GM21737 (cell line): Measurements from ENCODE around the gene AFAP1L2.

Experiments used
- ATAC-seq: cut with Tn5 transposase; IDR thresholded peaks from one replicate; pipeline ENCODE4 v1.9.1; 2021; ENCODE audit warnings: mild to moderate bottlenecking, moderate library complexity; ENCODE audit not compliant: unreplicated experiment

The AFAP1L2 gene, protein sequence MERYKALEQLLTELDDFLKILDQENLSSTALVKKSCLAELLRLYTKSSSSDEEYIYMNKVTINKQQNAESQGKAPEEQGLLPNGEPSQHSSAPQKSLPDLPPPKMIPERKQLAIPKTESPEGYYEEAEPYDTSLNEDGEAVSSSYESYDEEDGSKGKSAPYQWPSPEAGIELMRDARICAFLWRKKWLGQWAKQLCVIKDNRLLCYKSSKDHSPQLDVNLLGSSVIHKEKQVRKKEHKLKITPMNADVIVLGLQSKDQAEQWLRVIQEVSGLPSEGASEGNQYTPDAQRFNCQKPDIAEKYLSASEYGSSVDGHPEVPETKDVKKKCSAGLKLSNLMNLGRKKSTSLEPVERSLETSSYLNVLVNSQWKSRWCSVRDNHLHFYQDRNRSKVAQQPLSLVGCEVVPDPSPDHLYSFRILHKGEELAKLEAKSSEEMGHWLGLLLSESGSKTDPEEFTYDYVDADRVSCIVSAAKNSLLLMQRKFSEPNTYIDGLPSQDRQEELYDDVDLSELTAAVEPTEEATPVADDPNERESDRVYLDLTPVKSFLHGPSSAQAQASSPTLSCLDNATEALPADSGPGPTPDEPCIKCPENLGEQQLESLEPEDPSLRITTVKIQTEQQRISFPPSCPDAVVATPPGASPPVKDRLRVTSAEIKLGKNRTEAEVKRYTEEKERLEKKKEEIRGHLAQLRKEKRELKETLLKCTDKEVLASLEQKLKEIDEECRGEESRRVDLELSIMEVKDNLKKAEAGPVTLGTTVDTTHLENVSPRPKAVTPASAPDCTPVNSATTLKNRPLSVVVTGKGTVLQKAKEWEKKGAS

DNA sequence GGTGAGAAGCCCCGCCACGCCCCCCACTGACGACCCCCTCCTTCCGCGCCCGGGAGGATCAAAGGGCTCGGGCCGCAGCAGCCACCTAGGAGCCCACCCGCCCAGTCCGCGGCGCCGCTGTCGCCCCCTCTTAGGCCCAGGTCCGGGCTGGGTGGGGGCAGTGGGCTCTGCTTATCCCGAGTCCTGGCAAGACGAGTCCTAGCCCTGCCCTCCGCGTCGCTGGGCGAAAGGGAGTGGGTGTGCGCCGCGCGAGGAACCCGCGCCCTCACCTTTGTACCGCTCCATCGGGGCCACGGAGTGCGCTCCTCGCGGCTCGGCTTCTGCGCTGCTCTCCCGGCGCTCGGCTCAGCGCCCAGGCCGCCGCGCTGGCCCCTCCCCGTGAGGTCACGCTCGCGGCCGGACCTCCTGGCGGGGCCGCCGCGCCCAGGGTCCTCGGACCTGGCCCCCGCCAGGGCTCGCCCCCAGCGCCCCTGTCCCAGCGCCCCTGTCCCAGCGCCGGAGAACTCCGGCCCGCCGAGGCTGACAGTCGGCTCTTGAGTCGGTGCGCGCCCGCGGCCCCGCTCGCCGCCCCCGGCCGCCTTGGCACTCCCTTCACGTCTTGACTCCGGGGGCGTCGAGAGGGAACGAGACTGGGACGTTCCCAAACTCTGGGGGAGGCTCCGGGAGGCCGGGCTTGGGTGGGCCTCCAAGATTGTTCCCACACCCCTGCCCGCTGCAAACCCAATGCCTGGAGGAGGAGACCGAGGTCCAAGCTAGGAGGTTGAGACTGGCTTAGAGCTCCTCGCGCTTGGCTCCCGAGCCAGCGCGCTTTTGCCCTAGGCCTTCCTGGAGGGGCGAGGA is at the start of gene AFAP1L2:
Gene AFAP1L2 (minus strand): TSS at position 332 of the 840 bp plus-strand sequence. CDS start 47 bp downstream, at position 285.
- no peak for ATAC-seq

DNA sequence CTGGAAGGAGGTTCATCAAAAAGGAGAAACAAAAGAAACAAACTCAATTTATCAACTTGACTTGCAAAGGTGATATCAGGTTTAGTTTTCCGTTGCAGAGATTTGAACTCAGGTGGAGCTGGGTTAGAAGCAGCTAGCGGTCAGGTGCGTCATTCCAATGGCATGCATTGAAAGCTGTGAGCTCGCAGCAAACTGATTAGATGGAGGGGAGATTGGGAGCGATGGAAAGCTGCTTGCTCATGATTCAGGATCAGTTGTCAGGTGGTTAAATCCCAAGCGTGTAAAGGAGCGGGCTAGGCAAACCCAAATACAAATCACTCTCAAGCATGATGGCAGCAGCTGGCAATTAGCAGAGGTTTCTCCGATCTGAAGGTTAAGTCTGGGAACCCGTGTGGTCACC is 49.3 kb upstream of the AFAP1L2 start:
- ATAC-seq, result no peak

DNA sequence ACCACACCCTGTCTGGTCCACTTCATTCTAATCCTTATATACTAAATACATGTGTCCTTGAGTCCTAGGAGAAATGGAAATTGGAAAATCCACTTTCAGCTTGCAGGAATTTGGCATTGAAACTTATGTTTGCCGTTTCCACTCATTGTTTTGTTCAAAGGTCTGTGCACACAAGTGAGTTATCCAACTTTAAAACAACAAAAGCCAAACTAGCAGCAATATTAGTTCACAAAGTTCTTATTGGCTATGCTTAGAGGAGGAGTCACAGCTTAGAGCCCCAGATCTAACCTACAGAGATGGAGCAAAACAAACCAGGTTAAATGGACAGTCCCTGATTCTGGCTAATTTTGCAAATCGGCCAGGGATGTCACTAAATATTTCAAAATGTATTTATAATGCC is 44.6 kb upstream of the AFAP1L2 start:
- no peak for ATAC-seq

DNA sequence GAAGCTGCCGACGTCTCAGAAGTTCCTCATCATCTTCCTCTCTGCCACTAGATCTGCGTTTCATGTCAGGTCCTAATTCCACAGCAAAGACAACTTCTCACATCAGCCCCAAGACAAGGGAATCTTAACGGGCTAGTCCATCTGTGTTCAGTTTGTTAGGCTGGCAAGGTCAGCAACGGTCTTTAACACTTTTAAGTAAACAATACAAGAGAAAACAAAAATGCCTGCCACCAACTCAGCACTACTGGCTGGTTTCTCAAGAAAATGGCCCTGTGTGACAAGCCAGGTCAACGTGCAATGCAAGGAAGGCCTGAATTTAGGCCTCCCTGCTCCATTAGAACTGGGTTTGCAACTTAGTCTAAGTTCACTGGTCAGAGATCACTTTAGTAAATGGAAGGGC is 41.0 kb upstream of the AFAP1L2 start:
- ATAC-seq, result no peak

DNA sequence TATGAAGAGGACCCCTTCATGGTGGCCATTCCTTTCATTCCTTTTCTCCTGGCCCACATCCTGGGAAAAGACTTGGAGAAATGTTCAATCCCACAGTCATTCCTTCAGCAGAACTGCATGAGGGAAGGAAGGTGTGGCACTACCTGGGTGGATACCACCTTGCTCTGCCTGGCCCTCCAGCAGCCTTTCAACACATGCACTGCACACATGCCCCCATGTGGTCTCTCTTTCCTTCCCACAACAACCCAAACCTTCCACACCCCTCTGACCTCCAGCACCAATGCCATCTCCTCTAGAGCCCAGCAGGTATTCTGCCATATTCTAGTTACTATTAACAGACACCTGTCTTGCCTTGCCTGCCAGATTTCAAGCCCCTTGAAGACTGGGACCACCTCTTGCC is 40.5 kb upstream of the AFAP1L2 start:
- no peak for ATAC-seq

DNA sequence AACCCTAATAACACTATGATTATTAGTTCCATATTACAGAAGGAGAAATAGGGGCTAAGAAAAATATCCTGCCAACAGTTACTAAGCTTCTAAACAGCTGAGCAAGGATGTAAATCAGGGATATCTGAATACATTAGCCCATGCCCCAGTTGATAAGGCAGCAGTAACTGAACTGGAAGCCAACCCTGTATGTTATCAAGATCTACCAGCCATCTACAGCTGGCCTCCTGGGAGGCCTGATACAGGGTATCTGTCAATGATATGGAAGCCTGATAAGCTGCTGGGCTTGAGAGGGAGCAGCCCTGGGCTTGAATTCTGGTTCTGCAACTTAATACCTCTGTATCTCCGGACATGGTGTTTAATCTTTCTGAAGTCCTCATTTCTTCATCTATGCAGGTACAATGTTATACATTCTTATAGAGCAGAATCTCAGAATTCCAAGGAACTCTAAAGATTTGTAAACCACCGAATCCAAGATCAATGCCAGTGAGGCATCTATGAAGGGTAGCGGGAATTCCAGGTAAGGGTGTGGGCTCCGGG is 37.9 kb upstream of the AFAP1L2 start:
- ATAC-seq, result no peak

DNA sequence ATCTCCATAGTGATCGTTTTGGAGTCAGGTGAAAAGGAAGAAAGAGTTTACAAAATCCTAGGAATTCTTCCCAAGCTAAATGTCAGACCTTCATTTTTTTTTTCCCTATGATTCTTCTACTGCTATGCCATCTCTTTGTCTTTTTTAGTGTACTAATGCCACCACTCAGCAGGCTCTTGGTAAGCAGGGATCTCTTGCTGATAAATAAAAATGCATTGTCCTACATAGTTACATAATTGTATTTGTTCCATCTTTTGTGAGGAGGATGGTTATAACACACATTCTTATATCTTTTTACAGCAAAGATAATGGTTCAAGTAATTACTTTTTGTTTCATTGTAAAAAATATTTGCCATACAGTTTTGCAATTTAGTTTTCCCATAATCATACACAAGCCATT is 36.8 kb upstream of the AFAP1L2 start:
- no peak for ATAC-seq

DNA sequence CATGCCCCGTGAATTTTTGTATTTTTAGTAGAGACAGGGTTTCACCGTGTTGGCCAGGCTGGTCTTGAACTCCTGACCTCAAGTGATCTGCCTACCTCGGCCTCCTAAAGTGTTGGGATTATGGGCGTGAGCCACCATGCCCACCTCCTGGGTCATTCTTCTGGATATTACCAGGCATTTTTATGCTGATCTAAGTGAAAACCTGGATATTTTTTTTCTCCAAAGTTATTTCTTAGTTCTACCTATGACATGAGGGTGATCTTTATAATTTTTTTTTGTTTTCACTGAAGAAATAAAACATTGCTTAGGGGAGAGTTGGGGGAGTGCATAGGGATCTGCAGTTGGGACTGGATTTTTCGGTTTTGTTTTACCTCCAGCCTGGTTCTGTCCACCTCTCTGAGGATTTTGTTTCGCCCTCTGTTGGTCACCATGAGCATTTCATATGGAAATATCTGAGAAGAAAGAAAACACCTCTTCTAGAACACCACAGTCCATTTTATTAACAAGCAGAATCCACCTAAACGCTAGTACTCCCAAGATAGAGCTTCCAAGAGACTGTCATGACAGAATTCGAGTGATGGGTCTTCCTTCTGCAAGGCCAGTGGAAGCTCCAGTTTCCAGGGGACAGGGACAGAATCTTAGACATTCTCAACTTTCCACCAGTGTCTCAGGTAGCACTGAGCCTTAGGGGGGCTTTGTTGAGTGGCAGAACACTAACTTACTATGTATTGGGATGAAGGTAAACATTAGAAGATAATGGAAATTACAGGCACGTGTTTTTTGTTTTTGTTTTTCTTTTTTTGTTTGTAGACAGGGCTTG is 33.4 kb upstream of the AFAP1L2 start:
- ATAC-seq, result no peak

DNA sequence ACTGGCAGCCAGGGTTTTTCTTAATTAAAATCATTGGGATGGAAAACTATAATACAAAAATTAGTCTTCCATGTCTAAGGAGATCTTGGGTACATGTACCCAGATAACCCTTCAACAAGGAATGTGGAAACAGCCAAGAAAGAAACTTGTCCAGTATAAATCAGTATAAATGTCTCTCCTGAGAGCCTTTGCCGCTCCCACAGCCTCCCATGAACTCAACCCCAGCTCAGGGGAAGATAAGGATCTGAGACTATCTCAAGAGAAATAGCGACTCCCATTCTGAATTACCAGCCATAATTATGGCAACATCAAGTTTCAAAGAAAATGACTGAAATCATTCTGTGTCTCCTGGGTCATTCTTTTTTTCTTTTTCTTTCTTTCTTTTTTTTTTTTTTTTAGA is 32.6 kb upstream of the AFAP1L2 start:
- no peak for ATAC-seq

DNA sequence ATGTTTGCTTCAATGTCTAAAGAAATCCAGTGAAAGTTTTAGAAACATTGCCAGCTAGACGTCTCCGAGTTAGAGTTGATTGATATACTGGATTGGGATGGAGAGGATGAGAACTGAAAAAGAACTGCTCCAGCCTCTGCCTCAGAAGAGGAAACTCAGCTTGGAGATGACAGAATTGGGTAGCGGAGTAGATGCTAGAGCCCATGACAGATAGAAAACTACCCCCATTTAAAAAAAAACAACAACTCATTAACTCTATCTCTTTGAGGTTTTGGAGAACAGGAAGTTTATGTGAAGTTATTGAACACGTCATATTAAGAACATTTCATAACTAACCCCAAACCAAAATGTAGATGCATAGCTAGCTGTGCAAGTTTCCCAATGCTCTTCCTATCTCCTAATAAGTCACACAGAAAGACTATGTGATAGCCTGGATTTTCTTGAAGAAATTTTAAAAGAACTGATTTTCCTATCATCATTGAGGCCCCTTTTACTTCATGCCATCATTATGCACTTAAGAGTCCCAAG is 28.3 kb upstream of the AFAP1L2 start:
- no peak for ATAC-seq

DNA sequence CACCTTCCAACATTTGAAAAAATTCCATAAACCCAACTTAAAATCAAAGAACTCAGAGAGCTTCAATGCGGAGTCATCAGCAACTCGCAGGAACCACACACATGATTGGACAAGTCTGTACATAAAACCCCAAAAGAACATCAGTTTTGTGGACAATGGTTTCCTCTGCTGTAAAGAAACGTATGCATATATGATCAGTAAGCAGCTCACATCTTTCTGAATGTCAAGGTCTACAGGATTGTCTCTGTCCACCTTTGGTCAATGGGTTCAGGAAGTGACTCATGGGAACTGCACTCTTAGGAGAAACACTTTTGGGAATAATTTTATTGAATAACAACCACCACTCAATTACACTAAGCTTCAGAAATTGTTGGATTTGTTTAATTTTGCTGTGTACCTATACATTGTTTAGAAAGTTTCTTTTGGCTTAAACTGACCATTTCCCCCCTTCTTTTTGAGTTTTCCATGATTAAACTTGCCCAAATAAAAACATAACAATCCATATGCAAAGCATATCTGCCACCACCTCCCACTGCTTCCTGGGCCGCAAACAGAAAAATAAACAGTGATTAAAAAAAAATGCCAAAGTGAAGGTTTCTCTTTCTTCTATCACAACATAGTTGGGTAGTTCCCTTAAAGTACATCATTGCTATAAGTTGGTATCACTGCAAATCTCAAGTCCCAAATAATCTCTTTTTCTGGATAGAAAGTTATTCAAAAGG is 27.3 kb upstream of the AFAP1L2 start:
- ATAC-seq, result no peak

DNA sequence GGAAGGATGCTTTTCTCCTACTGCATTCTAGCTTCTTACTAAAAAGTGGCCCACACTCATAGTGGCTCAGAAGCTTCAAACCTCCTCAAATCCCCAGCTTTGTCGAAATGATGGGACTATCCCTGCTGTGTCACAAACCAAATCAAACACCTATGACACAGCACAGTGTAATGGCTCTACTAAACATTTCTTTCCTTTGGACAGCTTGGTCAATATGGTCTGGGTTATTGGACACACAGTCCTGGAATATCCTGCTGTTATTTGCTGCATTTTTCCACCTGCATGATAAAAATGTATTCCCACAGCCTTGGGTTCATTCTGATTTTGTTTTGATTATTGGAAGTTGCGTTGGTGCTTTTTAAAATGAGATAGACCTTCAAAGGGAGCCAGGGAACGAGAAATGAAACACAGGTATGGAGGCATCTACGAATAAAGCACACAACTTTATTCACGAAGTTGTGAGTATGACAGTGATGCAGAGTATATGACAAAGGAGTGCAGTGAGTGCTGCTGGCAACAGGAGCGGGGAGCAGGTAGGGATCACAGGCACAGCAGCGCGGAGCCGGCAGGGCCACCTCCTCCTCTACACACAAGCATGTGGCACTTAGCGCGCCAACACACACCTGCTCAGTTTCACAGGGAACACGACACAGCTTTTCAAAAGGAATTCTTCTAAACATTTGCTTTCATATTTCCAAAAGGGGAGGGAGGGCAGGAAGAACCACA is 26.5 kb upstream of the AFAP1L2 start:
- ATAC-seq, result no peak

DNA sequence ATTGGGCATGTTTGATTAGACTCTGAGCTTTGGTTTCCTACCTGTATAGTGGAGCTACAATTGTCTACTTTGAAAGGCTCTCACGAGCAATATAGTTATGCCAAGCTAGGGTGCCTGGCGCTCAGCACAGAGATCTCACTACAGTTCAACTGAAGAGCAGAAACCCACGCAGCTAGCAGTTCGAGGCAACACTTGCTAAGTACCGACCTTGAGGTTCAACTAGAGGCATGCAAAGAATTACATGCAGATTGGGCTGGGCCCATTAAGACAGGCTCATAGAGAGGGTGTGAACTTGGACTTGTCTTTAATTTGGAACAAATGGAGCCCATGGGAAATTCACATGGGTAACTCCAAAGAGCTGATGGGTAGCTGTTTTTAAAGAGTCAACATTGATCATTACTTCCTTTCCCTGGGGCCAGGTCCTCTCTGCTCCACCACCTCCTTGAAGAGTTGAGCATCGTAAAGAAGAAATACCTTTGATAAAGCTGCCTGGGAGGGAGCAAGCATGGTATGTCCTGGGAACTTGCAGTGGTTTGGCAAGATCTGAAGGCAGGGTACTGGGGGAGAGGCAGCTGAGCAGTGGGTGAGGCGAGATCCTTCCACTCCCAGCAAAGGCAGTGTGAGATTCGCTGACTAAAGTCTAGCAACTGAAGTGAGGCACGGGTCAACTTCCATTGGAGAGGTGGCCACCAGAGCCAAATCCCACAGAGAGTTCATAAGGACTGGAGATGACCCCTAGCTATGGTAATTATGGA is 25.5 kb upstream of the AFAP1L2 start:
- no peak for ATAC-seq

DNA sequence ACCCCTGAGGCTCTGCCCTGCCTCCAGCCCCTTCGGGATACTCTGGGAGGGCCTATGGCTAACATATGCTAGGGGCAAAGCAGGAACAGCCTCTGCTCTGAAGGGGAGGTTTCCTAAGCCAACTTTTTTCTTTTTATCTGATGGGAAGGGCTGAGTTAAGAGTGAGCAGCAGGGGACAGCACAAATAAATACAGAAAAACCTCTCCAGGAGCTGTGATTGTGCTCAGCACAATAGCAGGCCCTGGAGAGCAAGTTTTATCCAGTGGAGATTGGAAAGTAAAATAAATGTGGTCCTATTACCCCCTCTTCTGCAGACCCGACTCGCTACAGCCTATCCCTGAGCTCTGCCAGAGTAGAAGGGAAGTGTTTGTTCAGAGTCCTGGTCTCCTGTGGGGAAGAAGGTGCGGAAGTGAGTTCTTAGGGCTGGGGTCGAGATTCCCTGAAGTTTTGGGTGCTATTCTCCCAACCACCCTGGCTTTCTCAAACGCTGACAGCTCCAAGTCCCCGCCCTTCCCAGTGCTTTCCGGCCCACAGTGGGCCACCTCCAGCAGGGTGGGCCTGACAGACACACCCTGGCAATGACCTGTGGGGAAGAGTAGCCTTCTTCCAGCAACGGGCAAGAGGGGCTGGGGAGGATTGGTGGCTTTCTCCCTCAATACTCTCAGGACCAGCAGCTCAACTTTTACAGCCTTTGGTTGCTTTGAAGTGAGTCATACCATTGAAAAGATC is 23.0 kb upstream of the AFAP1L2 start:
- ATAC-seq, result no peak

DNA sequence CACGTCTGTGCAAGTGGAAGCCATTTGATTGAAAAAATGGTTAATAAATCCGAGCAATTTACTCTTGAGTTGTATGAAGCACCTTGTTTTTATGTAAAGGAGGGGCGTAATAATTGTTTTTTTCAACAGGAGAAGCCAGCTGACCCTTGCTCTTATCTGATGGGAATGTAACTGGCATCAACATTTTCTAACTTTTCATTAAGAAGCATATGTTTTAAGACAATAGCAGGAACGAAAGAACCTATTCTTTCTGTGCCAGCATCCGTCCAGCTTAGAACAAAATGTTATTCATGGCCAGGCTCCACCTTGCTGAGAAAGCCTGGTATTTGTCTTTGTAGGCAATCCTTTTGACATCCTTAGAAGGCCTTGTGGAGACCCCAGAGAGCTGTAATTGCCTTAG is 22.2 kb upstream of the AFAP1L2 start:
- ATAC-seq, result no peak

DNA sequence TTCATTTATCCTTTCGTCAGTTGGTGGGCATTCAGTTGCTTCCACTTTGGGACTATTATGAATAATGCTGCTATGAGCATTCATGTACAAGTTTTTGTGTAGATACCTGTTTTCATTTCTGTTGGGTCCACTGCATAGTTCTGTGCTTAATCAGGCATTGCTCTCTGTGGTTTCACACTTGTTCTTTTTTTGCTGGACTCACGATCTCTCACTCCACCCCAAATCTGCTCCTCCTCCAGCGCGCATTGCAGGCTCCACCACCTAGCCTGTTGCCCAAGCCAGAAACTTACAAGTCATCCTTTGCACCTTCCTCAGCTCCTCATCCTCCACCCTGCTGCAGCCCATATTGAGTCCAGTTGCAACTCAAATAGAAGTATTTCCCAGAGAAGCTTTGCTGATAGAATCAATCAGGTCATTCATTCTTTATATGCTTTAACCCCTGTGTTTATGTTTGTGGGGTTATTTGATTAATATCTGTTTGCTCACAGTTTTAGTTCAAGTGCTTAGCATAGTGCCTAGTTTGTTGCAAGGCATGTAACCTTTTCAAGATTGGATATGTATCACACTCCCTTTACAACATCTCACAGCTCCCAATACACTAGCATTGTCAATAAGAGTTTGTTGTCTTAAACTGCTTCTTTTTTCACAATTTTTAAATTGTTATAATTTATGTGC is 16.6 kb upstream of the AFAP1L2 start:
- ATAC-seq, result no peak

DNA sequence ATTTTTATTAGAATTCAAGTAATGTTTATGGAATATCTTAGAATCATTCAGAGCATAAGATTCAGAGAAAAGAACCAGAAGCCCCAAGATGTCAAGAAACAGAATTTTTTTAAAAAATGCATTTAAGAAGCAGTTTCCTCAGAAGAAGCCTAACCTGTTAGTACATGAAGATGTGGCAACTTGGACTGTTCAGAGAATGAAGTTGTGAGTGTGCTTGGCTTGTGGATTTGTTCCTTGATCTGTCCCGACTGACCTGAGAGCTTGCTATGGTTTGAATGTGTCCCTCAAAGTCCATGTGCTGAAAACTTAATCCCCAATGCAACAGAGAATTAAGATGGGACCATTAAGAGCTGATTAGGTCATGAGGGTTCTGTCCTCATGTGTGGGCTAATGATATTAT is 13.8 kb upstream of the AFAP1L2 start:
- ATAC-seq, result no peak
